Erythroblast (primary cell): ENCODE results near the gene MAP3K2.

Experiments used
- GATA1 ChIP-seq: IDR thresholded peaks from 2 replicates; pipeline ENCODE4 v1.6.1; 2011; ENCODE audit warnings: low read depth, mild to moderate bottlenecking, control low read depth, low read length, moderate library complexity
- POLR2A ChIP-seq: IDR thresholded peaks from 2 replicates; pipeline ENCODE4 v1.6.1; 2011; ENCODE audit warnings: mild to moderate bottlenecking, low read length

GRCh38 chr2:127360242-127360641, 27.5 kb downstream of the MAP3K2 start:
- TF ChIP-seq POLR2A (no peak), GATA1 (no peak)
